Skin epidermis (tissue), 12 donors: ENCODE results near the gene SH3BGRL2.

ENCODE experiments used
- H3K27ac ChIP-seq, 21 experiments: fragments of 200-600 bp; sonication (generic) in 11 of 21; one replicate each; pipeline ENCODE4 v1.5.0; 2020; ENCODE audit warnings: mild to moderate bottlenecking in 3 of 21, inconsistent platforms in 2 of 21, moderate library complexity in 2 of 21
- H3K4me3 ChIP-seq, 7 experiments: fragments of 200-600 bp; sonication (generic) in 2 of 7; one replicate each; pipeline ENCODE4 v1.5.0; 2020; ENCODE audit warnings: inconsistent platforms in 2 of 7, mild to moderate bottlenecking in 2 of 7, moderate library complexity in 1 of 7

SH3BGRL2 gene

GRCh38 chr6:79630883-79631692 is at the start of gene SH3BGRL2:
SH3BGRL2 (plus strand) TSS chr6:79631329; CDS start chr6:79631462, 133 bp downstream.
- H3K4me3 ChIP-seq = peak within 1 kb of the TSS; percentile 46 to 76 (median 57)
- H3K27ac ChIP-seq = peak within 1 kb of the TSS in 16 of 21 experiments; percentile 24 to 81 (median 62)

- Histone ChIP-seq H3K27ac (no peak overlapping the region), H3K4me3 (no peak overlapping the region)
These were observed 46.8 kb upstream of the SH3BGRL2 start for GRCh38 chr6:79584332-79584731.

GRCh38 chr6:79586548-79586947 is 44.6 kb upstream of the SH3BGRL2 start:
- Histone ChIP-seq H3K27ac (no peak overlapping the region), H3K4me3 (no peak overlapping the region)

GRCh38 chr6:79589701-79590100 is 41.4 kb upstream of the SH3BGRL2 start:
- Histone ChIP-seq H3K27ac (no peak overlapping the region), H3K4me3 (no peak overlapping the region)

GRCh38 chr6:79597155-79597554 is 34.0 kb upstream of the SH3BGRL2 start:
- no peak overlapping the region for H3K4me3 ChIP-seq
- H3K27ac ChIP-seq = no peak overlapping the region

- H3K27ac ChIP-seq = no peak overlapping the region
- no peak overlapping the region for H3K4me3 ChIP-seq
These were observed 33.1 kb upstream of the SH3BGRL2 start for GRCh38 chr6:79598012-79598411.

GRCh38 chr6:79599725-79600259 is 31.3 kb upstream of the SH3BGRL2 start:
- no peak overlapping the region for H3K27ac ChIP-seq
- H3K4me3 ChIP-seq = no peak overlapping the region

DNA sequence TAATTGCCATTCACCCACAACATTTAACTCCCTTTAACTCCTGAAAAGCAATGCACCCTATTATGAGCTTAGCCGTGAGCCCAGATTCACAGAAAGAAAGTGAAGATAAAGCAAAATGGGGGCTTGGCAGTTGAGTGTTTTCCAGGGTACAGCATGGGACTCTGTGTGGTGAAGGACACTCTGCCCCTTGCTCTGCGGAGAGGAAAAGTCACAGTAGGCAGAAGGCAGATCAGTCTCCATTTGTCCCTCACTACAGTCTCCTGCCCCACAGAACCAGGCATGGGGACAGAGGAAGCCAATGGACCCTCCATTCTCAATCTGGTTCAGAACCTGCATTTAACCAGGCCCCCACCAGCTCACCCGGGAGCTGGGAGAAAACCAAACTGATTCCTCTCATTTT is 30.8 kb upstream of the SH3BGRL2 start:
- H3K27ac ChIP-seq = no peak overlapping the region
- no peak overlapping the region for H3K4me3 ChIP-seq

- no peak overlapping the region for H3K4me3 ChIP-seq
- H3K27ac ChIP-seq = no peak overlapping the region
These were observed 30.1 kb upstream of the SH3BGRL2 start for GRCh38 chr6:79600812-79601609.

DNA sequence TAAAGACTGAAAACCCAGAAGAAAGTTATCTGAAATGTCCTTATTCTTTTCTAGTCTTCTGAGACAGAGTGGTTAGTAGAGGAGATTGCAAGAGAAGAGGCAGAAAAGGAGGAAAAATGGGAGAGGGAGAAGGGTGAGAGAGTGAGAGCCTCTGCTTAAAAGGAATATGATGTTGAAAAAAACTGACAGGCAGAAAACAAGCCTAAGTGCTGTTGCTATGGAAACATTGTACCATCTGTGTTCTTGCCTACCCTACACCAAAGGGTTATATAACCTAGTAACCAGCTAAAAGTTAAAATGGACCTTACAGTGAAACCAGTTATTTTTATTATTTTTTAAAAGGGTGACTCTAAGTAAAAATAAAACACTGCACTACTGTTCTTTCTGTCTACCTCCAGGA is 28.3 kb upstream of the SH3BGRL2 start:
- H3K27ac ChIP-seq = no peak overlapping the region
- H3K4me3 ChIP-seq = no peak overlapping the region

- no peak overlapping the region for H3K27ac ChIP-seq
- H3K4me3 ChIP-seq = no peak overlapping the region
These were observed 26.5 kb upstream of the SH3BGRL2 start for GRCh38 chr6:79604583-79605037.

DNA sequence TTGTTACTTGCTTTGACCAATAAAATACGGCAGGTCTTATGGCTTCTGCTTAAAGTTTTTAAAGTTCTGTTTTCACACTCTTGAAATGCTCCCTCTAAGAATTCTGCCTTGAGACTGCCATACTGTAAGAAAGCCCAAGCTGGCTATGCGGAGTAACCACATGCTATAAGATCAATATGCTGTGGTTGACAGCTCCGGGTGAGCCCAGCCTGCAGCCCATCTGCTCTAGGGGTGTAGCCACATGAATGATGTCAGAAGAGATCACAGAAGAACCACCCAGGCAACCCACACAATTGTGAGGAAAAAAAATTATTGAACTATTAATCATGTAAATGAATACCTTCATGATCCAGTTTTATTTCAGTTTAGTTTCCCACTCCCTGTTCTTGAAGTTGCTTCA is 26.1 kb upstream of the SH3BGRL2 start:
- no peak overlapping the region for H3K4me3 ChIP-seq

GRCh38 chr6:79605968-79606764 is 25.0 kb upstream of the SH3BGRL2 start:
- Histone ChIP-seq H3K4me3 (no peak overlapping the region), H3K27ac (no peak overlapping the region)

More for the DNA sequence above, 26.1 kb upstream of the SH3BGRL2 start:
- H3K27ac ChIP-seq = no peak overlapping the region

GRCh38 chr6:79607000-79607399 is 24.1 kb upstream of the SH3BGRL2 start:
- H3K4me3 ChIP-seq = no peak overlapping the region
- no peak overlapping the region for H3K27ac ChIP-seq

DNA sequence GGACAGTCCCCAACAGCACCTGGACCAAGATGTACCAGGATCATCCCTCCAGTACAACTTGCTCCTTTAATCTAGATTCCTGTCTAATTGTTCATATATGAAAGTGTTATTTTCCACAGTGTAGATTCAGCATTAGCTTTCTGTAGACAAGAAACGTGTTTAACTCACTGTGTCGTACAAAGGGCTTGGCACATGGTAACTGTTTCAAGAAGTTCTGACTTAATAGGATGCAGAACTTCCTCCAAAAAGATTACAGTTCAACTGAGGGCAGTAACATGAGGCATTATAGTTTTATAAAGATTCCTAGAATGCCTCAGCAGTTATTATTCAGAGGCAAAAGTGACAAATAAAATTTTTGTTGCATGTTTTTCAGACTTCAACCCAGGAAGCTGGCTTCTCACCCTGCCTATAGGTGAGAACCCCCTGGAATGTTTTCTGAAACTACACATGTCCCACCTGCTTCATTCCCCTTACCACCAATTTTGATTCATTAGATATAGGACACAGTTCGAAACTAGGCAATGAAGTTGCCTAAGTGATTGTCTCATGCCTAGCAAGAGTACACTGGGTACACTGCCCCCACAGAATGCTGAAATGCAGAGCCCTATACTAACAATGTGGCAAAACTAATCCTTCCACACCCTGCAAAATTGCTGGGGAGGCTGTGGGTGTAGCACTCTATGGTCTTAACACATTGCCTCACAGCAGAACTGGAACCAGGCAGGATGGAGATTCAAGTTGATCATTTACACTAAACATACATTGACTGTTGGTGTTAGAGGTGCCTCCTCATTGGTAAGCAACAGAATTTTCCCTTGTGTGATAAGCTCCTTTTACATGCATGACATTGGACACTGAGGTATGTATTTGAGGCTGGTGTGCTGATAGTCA is 22.6 kb upstream of the SH3BGRL2 start:
- no peak overlapping the region for H3K4me3 ChIP-seq

DNA sequence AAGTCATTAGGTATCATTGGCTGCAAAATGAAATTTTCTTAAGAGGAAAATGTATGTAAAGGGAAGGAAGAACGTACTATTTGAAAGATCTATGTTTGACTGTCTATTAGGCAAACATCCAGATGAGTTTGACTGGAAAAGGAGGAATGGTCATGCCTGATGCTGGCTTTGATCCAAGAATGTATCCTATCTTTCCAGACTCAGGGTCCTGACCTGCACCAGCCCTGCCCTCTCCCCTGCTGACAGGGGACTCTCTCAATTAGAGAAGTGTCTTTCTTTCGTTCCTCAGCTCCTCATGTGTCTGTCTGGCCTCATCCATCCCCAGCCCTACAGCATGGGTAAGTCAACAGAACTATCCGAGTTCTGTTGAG is 21.9 kb upstream of the SH3BGRL2 start:
- Histone ChIP-seq H3K27ac (no peak overlapping the region), H3K4me3 (no peak overlapping the region)

More for the DNA sequence above, 22.6 kb upstream of the SH3BGRL2 start:
- no peak overlapping the region for H3K27ac ChIP-seq

- peak overlapping the region in 1 of 21 experiments; percentile 31 for H3K27ac ChIP-seq
These were observed 20.7 kb upstream of the SH3BGRL2 start for GRCh38 chr6:79610306-79611009.

DNA sequence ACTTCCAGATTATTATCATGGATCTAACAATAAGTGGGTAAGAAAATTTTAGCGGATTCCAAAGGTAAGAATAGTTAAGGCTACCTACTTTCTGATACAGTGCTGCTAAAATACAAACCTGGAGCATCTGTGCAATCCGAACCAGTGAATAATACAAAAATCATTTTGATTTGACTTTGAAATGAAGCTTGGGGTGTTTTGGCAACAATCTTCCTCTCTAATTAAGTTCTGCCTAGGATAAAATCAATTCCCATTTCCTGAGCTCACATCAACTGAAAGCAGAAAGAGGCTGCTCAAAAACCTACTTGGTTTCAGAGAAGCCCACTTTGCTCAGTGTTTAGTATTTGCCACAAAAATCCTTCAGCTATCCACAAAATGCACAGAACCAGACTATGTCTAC is 18.7 kb upstream of the SH3BGRL2 start:
- no peak overlapping the region for H3K27ac ChIP-seq
- H3K4me3 ChIP-seq = no peak overlapping the region

More at GRCh38 chr6:79610306-79611009, 20.7 kb upstream of the SH3BGRL2 start:
- no peak overlapping the region for H3K4me3 ChIP-seq
